ENCODE results near the gene UBE3B. TPM values are rescaled to one million over a fixed set of nuclear protein-coding genes. Genes with fewer than 3 reads are reported as not detected.

UBE3B gene
- polyA plus RNA-seq, 1 donor (not counting 4 experiments of a cell fraction or from before 2014, with no cell fraction given), result 27.1 TPM

GRCh38 chr12:109545826-109546225 lies 68.4 kb downstream of the UBE3B start:
- H3K4me1 ChIP-seq (ENCODE audit: control insufficient read depth, extremely low read depth, insufficient read depth, low read length), result peaks cover 23% of the 10 kb centered on the region
- H2AFZ ChIP-seq (ENCODE audit: control insufficient read depth, low read length), result peak overlapping the region; percentile 72
- peak overlapping the region; percentile 34 for H3K4me2 ChIP-seq (ENCODE audit: control insufficient read depth, extremely low read depth, insufficient read depth, low read depth, low read length)
- no peaks in the 10 kb centered on the region for H3K36me3 ChIP-seq (ENCODE audit: control insufficient read depth in 2 of 2, extremely low read depth in 1 of 2, insufficient read depth in 2 of 2, low read length in 2 of 2)
- FAIRE-seq (peak; percentile 87), DNase-seq (ENCODE audit: low read depth, low spot score) (peak; percentile 17)
- H3K27ac ChIP-seq (ENCODE audit: control insufficient read depth, insufficient read depth, low read length), result no peak overlapping the region
- peaks cover 29% of the 10 kb centered on the region for H3K27me3 ChIP-seq (ENCODE audit: control insufficient read depth, extremely low read depth, insufficient read depth, low read length)
- H3K79me2 ChIP-seq (ENCODE audit: control insufficient read depth, insufficient read depth, low read length), result no peaks in the 10 kb centered on the region
- TF ChIP-seq EZH2 (IDR thresholded peaks at IDR 0.05; ENCODE audit: low read length) (no peak), CTCF (optimal IDR thresholded peaks at IDR 0.05 in 1 of 3, IDR thresholded peaks at IDR 0.05 in 1 of 3, conservative IDR thresholded peaks at IDR 0.05 in 1 of 3; ENCODE audit: extremely low read depth in 1 of 3, insufficient read depth in 2 of 3, low read length in 3 of 3) (no peak)
- no peaks in the 10 kb centered on the region for H4K20me1 ChIP-seq (ENCODE audit: control insufficient read depth, extremely low read depth, insufficient read depth, low read length)
- dilution Hi-C loops (cut with MboI; ENCODE audit: extremely low pct_ligation_motif_present, low sequenced_read_pairs), result loop anchor here (25.0 kb wide), 1 partner anchor 241 kb away; no protein-coding TSS in a partner anchor
- no peaks in the 10 kb centered on the region for H3K9me3 ChIP-seq (ENCODE audit: control insufficient read depth, low read depth, low read length)
- no peaks in the 10 kb centered on the region for H3K9me1 ChIP-seq (ENCODE audit: control insufficient read depth, extremely low read depth, insufficient read depth, low read length)
- H3K4me3 ChIP-seq (ENCODE audit: control insufficient read depth in 2 of 3, extremely low read depth in 1 of 3, insufficient read depth in 2 of 3, low read depth in 1 of 3, low read length in 3 of 3), result no peak overlapping the region
- H3K9ac ChIP-seq (ENCODE audit: control insufficient read depth, extremely low read depth, insufficient read depth, low read length), result no peak overlapping the region

- H3K27ac ChIP-seq (ENCODE audit: control insufficient read depth, insufficient read depth, low read length), result no peak overlapping the region
- no peak overlapping the region for H3K4me2 ChIP-seq (ENCODE audit: control insufficient read depth, extremely low read depth, insufficient read depth, low read depth, low read length)
- peaks cover 17% of the 10 kb centered on the region for H3K4me1 ChIP-seq (ENCODE audit: control insufficient read depth, extremely low read depth, insufficient read depth, low read length)
- FAIRE-seq (no peak), DNase-seq (ENCODE audit: low read depth, low spot score) (no peak)
- H3K9me1 ChIP-seq (ENCODE audit: control insufficient read depth, extremely low read depth, insufficient read depth, low read length), result no peaks in the 10 kb centered on the region
- no peaks in the 10 kb centered on the region for H3K36me3 ChIP-seq (ENCODE audit: control insufficient read depth in 2 of 2, extremely low read depth in 1 of 2, insufficient read depth in 2 of 2, low read length in 2 of 2)
- TF ChIP-seq EZH2 (IDR thresholded peaks at IDR 0.05; ENCODE audit: low read length) (no peak), CTCF (optimal IDR thresholded peaks at IDR 0.05 in 1 of 3, IDR thresholded peaks at IDR 0.05 in 1 of 3, conservative IDR thresholded peaks at IDR 0.05 in 1 of 3; ENCODE audit: extremely low read depth in 1 of 3, insufficient read depth in 2 of 3, low read length in 3 of 3) (no peak)
- H3K9me3 ChIP-seq (ENCODE audit: control insufficient read depth, low read depth, low read length), result no peaks in the 10 kb centered on the region
- no peak overlapping the region for H3K4me3 ChIP-seq (ENCODE audit: control insufficient read depth in 2 of 3, extremely low read depth in 1 of 3, insufficient read depth in 2 of 3, low read depth in 1 of 3, low read length in 3 of 3)
- dilution Hi-C loops (cut with MboI; ENCODE audit: extremely low pct_ligation_motif_present, low sequenced_read_pairs), result loop anchor here (25.0 kb wide), 1 partner anchor 240 kb away; no protein-coding TSS in a partner anchor
- no peak overlapping the region for H3K9ac ChIP-seq (ENCODE audit: control insufficient read depth, extremely low read depth, insufficient read depth, low read length)
- H2AFZ ChIP-seq (ENCODE audit: control insufficient read depth, low read length), result no peak overlapping the region
- H4K20me1 ChIP-seq (ENCODE audit: control insufficient read depth, extremely low read depth, insufficient read depth, low read length), result no peaks in the 10 kb centered on the region
- H3K27me3 ChIP-seq (ENCODE audit: control insufficient read depth, extremely low read depth, insufficient read depth, low read length), result peaks cover 29% of the 10 kb centered on the region
- H3K79me2 ChIP-seq (ENCODE audit: control insufficient read depth, insufficient read depth, low read length), result no peaks in the 10 kb centered on the region
Observed at GRCh38 chr12:109547286-109547685, 69.9 kb downstream of the UBE3B start.
